GM20000 (cell line): Measurements from ENCODE around the gene PRKRA.

Source experiments
- DNase-seq: peaks from one replicate; pipeline ENCODE4 v3.0.0; 2012; ENCODE audit warnings: low spot score
- CTCF ChIP-seq: IDR thresholded peaks from 2 replicates; pipeline ENCODE4 v1.5.1; 2012; ENCODE audit warnings: mild to moderate bottlenecking, control low read depth; ENCODE audit errors: extremely low read depth, missing control alignments

PRKRA gene

GRCh38 chr2:178383718-178384117, 67.3 kb downstream of the PRKRA start:
- no peak for TF ChIP-seq CTCF
- no peak for DNase-seq
